ENCODE data around the gene PPTC7.

DNA sequence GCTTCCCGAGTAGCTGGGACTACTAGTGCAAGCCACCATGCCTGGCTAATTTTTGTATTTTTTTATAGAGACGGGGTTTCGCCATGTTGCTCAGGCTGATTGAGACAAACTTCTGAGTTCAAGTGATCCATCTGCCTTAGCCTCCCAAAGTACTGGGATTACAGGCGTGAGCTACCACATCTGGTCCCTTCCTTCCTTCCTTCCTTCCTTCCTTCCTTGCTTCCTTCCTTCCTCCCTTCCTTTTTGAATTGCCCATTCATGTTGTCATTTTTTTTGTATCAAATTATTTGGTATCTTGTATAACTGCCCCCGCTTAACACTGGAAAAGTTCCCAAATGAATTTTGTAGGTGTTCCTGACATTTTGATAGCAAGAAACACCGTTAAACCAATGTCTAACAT lies 69.3 kb downstream of the PPTC7 start:
- TF ChIP-seq EP300 (IDR thresholded peaks at IDR 0.05; ENCODE audit: borderline replicate concordance) (no peak), YY1 (IDR thresholded peaks at IDR 0.05; ENCODE audit: low read depth) (no peak), EGR1 (IDR thresholded peaks at IDR 0.05) (no peak), TAF1 (IDR thresholded peaks at IDR 0.05; ENCODE audit: low read depth) (no peak), RAD21 (IDR thresholded peaks at IDR 0.05; ENCODE audit: low read depth) (no peak)
- TF ChIP-seq, protein P1, sequence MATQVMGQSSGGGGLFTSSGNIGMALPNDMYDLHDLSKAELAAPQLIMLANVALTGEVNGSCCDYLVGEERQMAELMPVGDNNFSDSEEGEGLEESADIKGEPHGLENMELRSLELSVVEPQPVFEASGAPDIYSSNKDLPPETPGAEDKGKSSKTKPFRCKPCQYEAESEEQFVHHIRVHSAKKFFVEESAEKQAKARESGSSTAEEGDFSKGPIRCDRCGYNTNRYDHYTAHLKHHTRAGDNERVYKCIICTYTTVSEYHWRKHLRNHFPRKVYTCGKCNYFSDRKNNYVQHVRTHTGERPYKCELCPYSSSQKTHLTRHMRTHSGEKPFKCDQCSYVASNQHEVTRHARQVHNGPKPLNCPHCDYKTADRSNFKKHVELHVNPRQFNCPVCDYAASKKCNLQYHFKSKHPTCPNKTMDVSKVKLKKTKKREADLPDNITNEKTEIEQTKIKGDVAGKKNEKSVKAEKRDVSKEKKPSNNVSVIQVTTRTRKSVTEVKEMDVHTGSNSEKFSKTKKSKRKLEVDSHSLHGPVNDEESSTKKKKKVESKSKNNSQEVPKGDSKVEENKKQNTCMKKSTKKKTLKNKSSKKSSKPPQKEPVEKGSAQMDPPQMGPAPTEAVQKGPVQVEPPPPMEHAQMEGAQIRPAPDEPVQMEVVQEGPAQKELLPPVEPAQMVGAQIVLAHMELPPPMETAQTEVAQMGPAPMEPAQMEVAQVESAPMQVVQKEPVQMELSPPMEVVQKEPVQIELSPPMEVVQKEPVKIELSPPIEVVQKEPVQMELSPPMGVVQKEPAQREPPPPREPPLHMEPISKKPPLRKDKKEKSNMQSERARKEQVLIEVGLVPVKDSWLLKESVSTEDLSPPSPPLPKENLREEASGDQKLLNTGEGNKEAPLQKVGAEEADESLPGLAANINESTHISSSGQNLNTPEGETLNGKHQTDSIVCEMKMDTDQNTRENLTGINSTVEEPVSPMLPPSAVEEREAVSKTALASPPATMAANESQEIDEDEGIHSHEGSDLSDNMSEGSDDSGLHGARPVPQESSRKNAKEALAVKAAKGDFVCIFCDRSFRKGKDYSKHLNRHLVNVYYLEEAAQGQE (IDR thresholded peaks at IDR 0.05; ENCODE audit: low read depth): no peak
- TF ChIP-seq, protein P2, sequence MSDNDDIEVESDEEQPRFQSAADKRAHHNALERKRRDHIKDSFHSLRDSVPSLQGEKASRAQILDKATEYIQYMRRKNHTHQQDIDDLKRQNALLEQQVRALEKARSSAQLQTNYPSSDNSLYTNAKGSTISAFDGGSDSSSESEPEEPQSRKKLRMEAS (IDR thresholded peaks at IDR 0.05): no peak
- TF ChIP-seq, protein P3, sequence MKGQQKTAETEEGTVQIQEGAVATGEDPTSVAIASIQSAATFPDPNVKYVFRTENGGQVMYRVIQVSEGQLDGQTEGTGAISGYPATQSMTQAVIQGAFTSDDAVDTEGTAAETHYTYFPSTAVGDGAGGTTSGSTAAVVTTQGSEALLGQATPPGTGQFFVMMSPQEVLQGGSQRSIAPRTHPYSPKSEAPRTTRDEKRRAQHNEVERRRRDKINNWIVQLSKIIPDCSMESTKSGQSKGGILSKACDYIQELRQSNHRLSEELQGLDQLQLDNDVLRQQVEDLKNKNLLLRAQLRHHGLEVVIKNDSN (IDR thresholded peaks at IDR 0.05): no peak

All from Ishikawa (cell line).